Body of pancreas (tissue), 4 donors: ENCODE results near the gene PALLD. TPM values are rescaled to one million over a fixed set of nuclear protein-coding genes. Genes with fewer than 3 reads are reported as not detected.

ENCODE experiments used
- ATAC-seq: fragments of 150-250 bp; one replicate; pipeline ENCODE4 v1.9.1; 2016
- DNase-seq, 4 donors: peaks; one replicate each; pipeline ENCODE4 v3.0.0-alpha.2; 2019
- H3K27ac ChIP-seq, 4 donors: fragments of 200-600 bp; sonication (generic); 1 replicate in 3 of 4; 2 replicates in 1 of 4; pipeline versions ENCODE4 v1.5.1 to v1.6.1; 2016 to 2019; ENCODE audit warnings: mild to moderate bottlenecking in 1 of 4, mixed read lengths in 1 of 4, moderate library complexity in 1 of 4
- H3K27me3 ChIP-seq, 2 donors: fragments of 200-600 bp; sonication (generic); one replicate each; pipeline ENCODE4 v1.6.0; 2016; ENCODE audit warnings: mild to moderate bottlenecking in 1 of 2
- H3K36me3 ChIP-seq, 2 donors: fragments of 200-600 bp; sonication (generic); replicated peaks in 1 of 2; 2 replicates each; pipeline ENCODE4 v1.5.1; 2016; ENCODE audit warnings: low read depth in 2 of 2; ENCODE audit not compliant: insufficient read depth in 1 of 2
- H3K4me1 ChIP-seq: fragments of 200-600 bp; sonication (generic); one replicate; pipeline ENCODE4 v1.6.0; 2016
- H3K4me3 ChIP-seq, 2 donors: fragments of 200-600 bp; sonication (generic); 1 replicate in 1 of 2; 2 replicates in 1 of 2; pipeline ENCODE4 v1.5.1; 2016 to 2019
- H3K9me3 ChIP-seq, 3 donors: fragments of 200-600 bp; sonication (generic); 1 replicate in 2 of 3; 2 replicates in 1 of 3; pipeline ENCODE4 v1.5.1; 2016
- CTCF ChIP-seq, 7 experiments: fragments of 450-650 bp in 4 of 7; fragments of 200-600 bp in 3 of 7; sonication (generic) in 3 of 7; IDR thresholded peaks; one replicate each; pipeline ENCODE4 v1.5.1; 2016 to 2019; ENCODE audit warnings: antibody characterized with exemption in 7 of 7
- POLR2A ChIP-seq, 3 donors: fragments of 450-650 bp; IDR thresholded peaks; one replicate each; pipeline ENCODE4 v1.6.1; 2016; ENCODE audit warnings: antibody characterized with exemption in 3 of 3, mild to moderate bottlenecking in 2 of 3
- WGBS, 2 donors: methylation state at CpG; one replicate each; pipeline ENCODE4 v1.1.5; 2017; 5-methylcytosine and 5-hydroxymethylcytosine counted together
- intact Hi-C: fragments of 100-400 bp; cut with DNase I; formaldehyde crosslinking; loops from one replicate; pipeline ENCODE4 v1.15.1; 2023
- total RNA-seq, 2 donors: library from RNA; depleted of rRNA; stranded (reverse); fragments of >200 nt; gene quantifications; one replicate each; pipeline ENCODE4 v1.1.0, GENCODE V29; 2016

The PALLD gene
- total RNA-seq, 2 donors from 2014 or later = 46.8 to 52.4 TPM

GRCh38 chr4:168865854-168866253 lies 369.0 kb downstream of the PALLD start:
- intact Hi-C loops = no loop called here
- no peak for TF ChIP-seq POLR2A (IDR thresholded peaks at IDR 0.05)
- TF ChIP-seq CTCF (IDR thresholded peaks at IDR 0.05) = no peak
- Histone ChIP-seq H3K27me3 (no peaks in the 10 kb centered on the region), H3K9me3 (no peaks in the 10 kb centered on the region), H3K4me1 (no peaks in the 10 kb centered on the region), H3K27ac (no peak overlapping the region), H3K36me3 (no peaks in the 10 kb centered on the region), H3K4me3 (no peak overlapping the region)
- DNase-seq (no peak), ATAC-seq (no peak)
- 88 to 94% methylated on average over 3 of the region's 3 CpGs for WGBS, 2 donors

- H3K27ac ChIP-seq = no peak overlapping the region
- TF ChIP-seq POLR2A (IDR thresholded peaks at IDR 0.05) (no peak), CTCF (IDR thresholded peaks at IDR 0.05) (no peak)
Measured at GRCh38 chr4:168866635-168867034, 369.8 kb downstream of the PALLD start.

GRCh38 chr4:168867128-168867527 lies 370.3 kb downstream of the PALLD start:
- TF ChIP-seq CTCF (IDR thresholded peaks at IDR 0.05) (no peak), POLR2A (IDR thresholded peaks at IDR 0.05) (no peak)
- no peak overlapping the region for H3K4me3 ChIP-seq
- no peaks in the 10 kb centered on the region for H3K9me3 ChIP-seq
- intact Hi-C loops = no loop called here
- H3K27ac ChIP-seq = no peak overlapping the region
- H3K4me1 ChIP-seq = no peaks in the 10 kb centered on the region
- DNase-seq (no peak), ATAC-seq (no peak)
- H3K27me3 ChIP-seq = no peaks in the 10 kb centered on the region
- no peaks in the 10 kb centered on the region for H3K36me3 ChIP-seq
- WGBS, 2 donors = 93 to 95% methylated on average over 2 of the region's 2 CpGs

More at GRCh38 chr4:168866635-168867034, 369.8 kb downstream of the PALLD start:
- no peaks in the 10 kb centered on the region for H3K36me3 ChIP-seq
- intact Hi-C loops = no loop called here
- no peaks in the 10 kb centered on the region for H3K4me1 ChIP-seq
- H3K27me3 ChIP-seq = no peaks in the 10 kb centered on the region
- no peaks in the 10 kb centered on the region for H3K9me3 ChIP-seq
- no peak for ATAC-seq
- no peak for DNase-seq
- no peak overlapping the region for H3K4me3 ChIP-seq
- WGBS, 2 donors = 94 to 96% methylated on average over 4 of the region's 4 CpGs

- Histone ChIP-seq H3K4me1 (no peaks in the 10 kb centered on the region), H3K4me3 (no peak overlapping the region), H3K9me3 (no peaks in the 10 kb centered on the region), H3K27ac (no peak overlapping the region), H3K36me3 (no peaks in the 10 kb centered on the region), H3K27me3 (no peaks in the 10 kb centered on the region)
- WGBS, 2 donors = 89 to 91% methylated on average over 5 of the region's 5 CpGs
- TF ChIP-seq CTCF (IDR thresholded peaks at IDR 0.05) (no peak), POLR2A (IDR thresholded peaks at IDR 0.05) (no peak)
- ATAC-seq (no peak), DNase-seq (no peak)
- intact Hi-C loops = no loop called here
Measured at GRCh38 chr4:168868044-168868781, 371.4 kb downstream of the PALLD start.

GRCh38 chr4:168868802-168869201 lies 371.9 kb downstream of the PALLD start:
- intact Hi-C loops = no loop called here

More at GRCh38 chr4:168868802-168869201, 371.9 kb downstream of the PALLD start:
- peaks cover 6% of the 10 kb centered on the region for H3K4me1 ChIP-seq
- no peak for ATAC-seq
- no peaks in the 10 kb centered on the region for H3K9me3 ChIP-seq
- TF ChIP-seq POLR2A (IDR thresholded peaks at IDR 0.05) (no peak), CTCF (IDR thresholded peaks at IDR 0.05) (no peak)
- H3K27me3 ChIP-seq = no peaks in the 10 kb centered on the region
- 57% methylated on average over 5 of the region's 5 CpGs for WGBS, 2 donors
- no peak overlapping the region for H3K4me3 ChIP-seq
- H3K36me3 ChIP-seq = no peaks in the 10 kb centered on the region
- no peak overlapping the region for H3K27ac ChIP-seq
- no peak for DNase-seq
